Measurements from ENCODE around the gene F11R. TPM values are rescaled to one million over a fixed set of nuclear protein-coding genes. Genes with fewer than 3 reads are reported as not detected.
A peak's percentile ranks its signal among the peaks of the same experiment; 100 is the strongest.

The F11R gene
- total and polyA plus RNA-seq, 2 of the 13 experiments (the other 11 are each of a cell fraction or from before 2014, with no cell fraction given) = 95.8 to 105 TPM

GRCh38 chr1:161045736-161046604 is 25.0 kb upstream of the F11R start, which contains the start of gene USF1 (continued):
- TF ChIP-seq ZNF17 (CRISPR knock-in tag; IDR thresholded peaks at IDR 0.05) (no peak), ZNF276 (CRISPR knock-in tag; IDR thresholded peaks at IDR 0.05; ENCODE audit: low read depth) (peak; percentile 78; the same call in 1 of the 2 replicates), ZNF512 (CRISPR knock-in tag; IDR thresholded peaks at IDR 0.05) (no peak), THAP8 (CRISPR knock-in tag; IDR thresholded peaks at IDR 0.05; ENCODE audit: borderline replicate concordance) (0 out of 2 replicates have a peak, but pooled peaks have one; percentile 49), ZNF251 (CRISPR knock-in tag; IDR thresholded peaks at IDR 0.05) (no peak), TOPORS (CRISPR knock-in tag; IDR thresholded peaks at IDR 0.05) (0 out of 2 replicates have a peak, but pooled peaks have one; percentile 54), IRX3 (CRISPR knock-in tag; IDR thresholded peaks at IDR 0.05; ENCODE audit: borderline replicate concordance, low read depth) (no peak), ZFP37 (CRISPR knock-in tag; IDR thresholded peaks at IDR 0.05; ENCODE audit: borderline replicate concordance) (no peak), HES4 (CRISPR knock-in tag; IDR thresholded peaks at IDR 0.05; ENCODE audit: borderline replicate concordance) (no peak), ZNF543 (CRISPR knock-in tag; IDR thresholded peaks at IDR 0.05) (no peak; the same call in 1 of the 2 replicates), HIVEP1 (CRISPR knock-in tag; IDR thresholded peaks at IDR 0.05) (peak; percentile 66; the same call in 1 of the 2 replicates), AFF4 (CRISPR knock-in tag; IDR thresholded peaks at IDR 0.05) (no peak), JUND (CRISPR knock-in tag; IDR thresholded peaks at IDR 0.05) (no peak), CCAR2 (optimal IDR thresholded peaks at IDR 0.05; ENCODE audit: low read depth, low read length) (no peak), U2AF2 (IDR thresholded peaks at IDR 0.05; ENCODE audit: low read depth, low read length) (no peak), ATM (IDR thresholded peaks at IDR 0.05; ENCODE audit: borderline replicate concordance) (no peak), HMG20B (CRISPR knock-in tag; conservative IDR thresholded peaks at IDR 0.05) (no peak), SNRNP70 (IDR thresholded peaks at IDR 0.05; ENCODE audit: low read depth, low read length) (no peak), ZNF788 (CRISPR knock-in tag; IDR thresholded peaks at IDR 0.05; ENCODE audit: borderline replicate concordance) (peak; percentile 91), POLR2AphosphoS2 (IDR thresholded peaks at IDR 0.05; ENCODE audit: low read depth, low read length) (0 out of 2 replicates have a peak, but pooled peaks have one; percentile 46), ZNF589 (CRISPR knock-in tag; conservative IDR thresholded peaks at IDR 0.05) (no peak)

Data from HepG2 (cell line).